ENCODE data around the gene FBXO4.

The FBXO4 gene

GRCh38 chr5:41983284-41983683 is 58.2 kb downstream of the FBXO4 start:
- DNase-seq: no peak

DNA sequence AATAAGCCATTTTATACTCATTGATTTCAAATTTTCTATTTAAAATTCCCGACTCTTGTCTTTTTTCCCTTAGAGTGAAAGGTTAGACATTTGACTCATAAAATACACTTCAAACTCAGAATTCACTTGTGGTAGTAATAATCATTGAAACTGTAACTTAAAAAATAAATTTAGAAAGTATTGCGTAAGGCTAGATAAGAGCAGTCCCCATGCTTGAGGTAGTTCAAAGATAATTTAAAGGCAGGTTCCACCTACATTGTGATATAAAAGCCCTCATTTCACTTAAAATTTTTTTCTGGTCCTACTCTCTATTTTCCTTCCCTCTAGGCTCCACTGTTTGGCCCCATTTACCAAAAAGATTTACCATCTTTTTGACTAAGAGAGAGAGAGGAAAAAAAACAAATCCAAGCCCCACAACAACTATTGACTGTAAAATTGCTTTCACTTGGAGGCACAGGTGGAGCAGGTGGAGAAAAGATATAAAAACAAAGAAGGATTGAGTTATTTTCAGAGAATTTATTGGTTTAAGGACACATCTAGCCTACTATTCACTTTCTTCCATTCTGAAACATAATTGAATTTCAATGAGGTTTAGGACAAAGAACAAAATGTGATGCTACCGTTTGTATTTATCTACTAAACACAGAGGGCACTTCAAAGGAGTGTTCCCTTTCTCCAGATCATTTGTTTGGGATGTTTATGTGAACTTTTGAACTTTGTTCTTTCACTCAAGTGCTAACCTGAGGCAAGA is 61.0 kb downstream of the FBXO4 start:
- no peak for DNase-seq
